ENCODE measurements around the gene MCU.
"Not testable (repeated sequence)": the region's sequence is repeated elsewhere in the genome, so short reads cannot be mapped to it uniquely, and the experiment has no call there.

Gene MCU

GRCh38 chr10:72733989-72734388 is 42.0 kb downstream of the MCU start:
- no peak for DNase-seq

GRCh38 chr10:72735288-72735936 is 43.5 kb downstream of the MCU start:
- no peak for DNase-seq

DNA sequence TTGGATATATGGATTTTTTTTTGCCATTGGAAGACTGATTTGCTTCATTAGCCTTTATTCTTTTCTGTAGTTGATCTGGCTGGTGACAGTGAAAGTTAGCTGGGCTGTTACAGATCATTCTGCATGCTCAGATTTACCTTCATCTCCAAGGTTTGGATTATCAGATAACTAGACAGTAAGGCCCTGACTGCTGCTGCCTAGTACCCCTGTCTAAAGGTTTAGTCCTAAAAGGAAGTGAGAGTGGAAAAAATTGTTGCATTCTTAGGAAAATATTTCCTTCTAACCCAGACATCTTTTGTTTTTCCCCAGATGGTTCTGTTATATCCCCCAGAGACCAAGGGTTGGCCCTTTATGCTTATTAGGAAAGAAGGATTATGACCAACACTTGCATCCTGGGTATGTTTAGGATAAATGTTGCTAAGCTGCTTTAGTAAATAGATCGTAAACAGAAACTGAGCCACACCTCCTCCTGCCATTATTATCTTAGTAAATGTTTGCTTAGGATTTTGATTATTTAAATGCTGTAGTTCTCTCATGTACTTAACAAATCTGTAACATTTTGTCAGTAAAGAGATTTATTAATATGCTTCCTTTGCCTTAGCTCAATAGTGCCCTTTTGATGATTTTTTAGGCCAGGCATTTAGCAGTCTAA is 44.4 kb downstream of the MCU start:
- peak; percentile 26 for DNase-seq

- no peak for DNase-seq
Measured at GRCh38 chr10:72736828-72737220, 44.9 kb downstream of the MCU start.

DNA sequence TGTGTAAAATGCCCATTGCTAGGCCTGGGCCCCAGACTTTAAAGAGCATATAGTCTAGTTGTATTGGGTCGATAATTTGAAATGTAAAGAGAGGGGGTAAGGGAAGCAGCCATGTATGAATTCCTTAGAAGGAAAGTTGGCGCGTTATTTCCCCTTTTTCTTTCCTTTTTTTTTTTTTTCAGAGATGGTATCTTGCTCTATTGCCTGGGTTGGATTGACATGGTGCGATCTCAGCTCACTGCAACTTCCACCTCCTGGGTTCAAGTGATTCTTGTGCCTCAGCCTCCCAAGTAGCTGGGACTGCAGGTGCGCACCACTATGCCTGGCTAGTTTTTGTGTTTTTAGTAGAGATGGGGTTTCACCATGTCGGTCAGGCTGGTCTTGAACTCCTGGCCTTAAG is 45.4 kb downstream of the MCU start:
- DNase-seq, result peak; percentile 28

DNA sequence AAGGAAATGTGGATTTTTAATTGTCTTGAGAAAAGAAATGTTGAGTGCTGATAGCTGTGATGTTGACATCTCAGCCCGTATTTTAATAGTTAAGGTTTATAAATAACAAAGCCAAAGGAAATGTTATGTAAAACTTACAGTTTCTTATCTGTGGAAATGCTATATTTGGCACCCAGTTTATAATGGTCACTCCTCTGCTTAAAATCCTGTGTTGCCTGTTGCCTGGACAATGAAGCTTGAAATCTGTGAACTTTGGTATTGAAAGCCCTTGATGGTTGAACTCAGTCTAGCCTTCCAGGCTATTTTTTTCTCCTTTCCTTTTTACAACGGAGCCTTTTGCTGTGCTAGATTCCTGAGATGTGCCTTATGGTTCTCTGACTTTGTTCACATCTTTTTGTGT is 46.5 kb downstream of the MCU start:
- DNase-seq, result peak; percentile 14

DNA sequence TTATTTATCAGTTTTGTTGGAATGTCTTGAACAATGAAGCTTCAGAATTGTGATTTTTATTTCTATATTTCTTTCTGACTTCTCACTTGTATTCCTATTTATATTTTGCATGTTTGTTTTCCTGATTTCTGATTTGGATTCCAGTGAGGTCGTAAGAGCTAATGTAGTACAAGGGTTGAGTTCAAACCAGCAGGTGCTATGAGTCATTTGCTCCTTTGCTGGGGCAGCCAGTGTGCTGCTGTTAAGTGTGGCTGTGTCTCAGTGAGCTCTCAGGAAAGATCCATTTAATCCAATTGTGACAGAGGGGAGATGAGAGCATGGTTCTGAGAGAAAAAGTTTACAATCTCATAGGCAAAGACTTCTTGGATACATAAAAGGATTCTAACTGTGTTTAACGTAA is 48.6 kb downstream of the MCU start:
- no peak for DNase-seq

DNA sequence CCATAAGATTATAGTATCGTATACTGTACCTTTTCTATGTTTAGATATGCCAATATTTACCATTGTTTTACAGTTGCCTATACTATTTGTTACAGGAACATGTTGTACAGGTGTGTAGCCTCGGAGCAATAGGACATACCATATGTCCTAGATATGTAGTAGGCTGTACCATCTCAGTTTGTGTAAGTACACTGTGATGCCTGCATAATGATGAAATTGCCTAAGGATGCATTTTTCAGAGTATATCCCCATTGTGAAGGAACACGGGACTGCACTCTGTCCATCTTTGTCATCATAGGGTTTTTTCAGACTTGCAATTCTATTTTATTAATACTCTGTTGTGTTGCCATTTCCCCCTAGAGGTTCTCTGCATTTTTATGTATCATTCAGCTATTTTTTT is 50.1 kb downstream of the MCU start:
- DNase-seq, result no peak

- no peak for DNase-seq
Measured at GRCh38 chr10:72742797-72743196, 50.9 kb downstream of the MCU start.

DNA sequence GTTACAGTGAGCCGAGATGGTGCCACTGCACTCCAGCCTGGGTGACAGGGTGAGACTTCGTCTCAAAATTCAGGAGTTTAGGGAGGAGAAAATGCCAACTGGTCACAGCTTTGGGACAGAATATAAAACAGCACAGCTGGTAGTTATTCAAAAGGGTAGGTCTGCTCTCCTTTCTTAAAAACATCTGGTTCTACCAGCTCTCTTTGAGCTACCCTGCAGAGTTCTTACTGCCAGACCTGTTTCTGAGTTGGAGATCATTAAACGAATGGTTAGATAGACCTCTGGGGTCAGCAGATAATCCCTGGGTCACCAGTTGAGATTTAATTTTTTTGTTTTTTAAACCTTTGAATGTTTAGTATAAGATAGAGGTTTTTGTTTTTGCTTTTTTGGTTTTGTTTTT is 52.6 kb downstream of the MCU start:
- DNase-seq, result no peak

DNA sequence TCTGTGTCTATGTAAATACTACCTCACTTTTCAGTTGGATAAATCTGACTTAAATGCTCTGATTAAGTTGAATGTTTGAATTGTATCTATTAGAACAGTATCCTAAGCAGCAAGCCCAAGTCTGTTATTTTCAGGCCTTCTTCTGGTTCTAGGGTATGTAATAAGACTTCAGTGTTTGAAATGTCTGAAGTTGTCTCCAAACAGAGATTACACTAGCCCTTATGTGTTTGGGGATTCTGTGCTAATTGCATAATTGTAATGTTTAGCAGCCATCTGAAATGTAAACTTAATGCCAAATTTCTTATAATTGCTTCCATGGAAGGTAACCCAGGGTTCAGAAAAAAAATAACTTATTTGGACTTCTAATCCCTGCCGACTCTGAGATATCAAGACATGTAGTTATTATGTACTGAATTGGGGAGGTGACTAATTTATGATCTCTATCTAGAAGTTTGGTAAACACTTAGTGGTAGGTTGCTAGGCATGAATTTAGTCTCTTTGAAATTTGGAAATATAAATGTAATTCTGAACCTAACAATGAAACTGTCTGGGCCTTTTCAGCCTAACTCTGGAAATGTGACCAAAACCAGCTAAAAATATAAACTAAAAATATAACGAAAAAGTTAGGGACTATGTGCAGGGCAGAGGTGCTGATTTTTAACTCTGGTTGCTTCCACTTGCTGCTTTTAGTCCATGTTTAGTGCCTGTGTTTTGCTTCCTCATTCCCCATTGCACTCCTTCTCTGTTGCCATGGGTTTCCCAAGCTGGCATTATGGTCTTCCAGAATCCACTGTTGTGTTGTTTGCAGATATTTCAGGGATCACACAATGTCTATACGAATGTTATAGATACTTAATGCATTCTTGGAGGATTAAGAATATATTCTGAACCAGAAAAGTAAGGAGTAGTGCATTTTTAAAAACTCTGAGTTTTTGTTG is 54.8 kb downstream of the MCU start:
- no peak for DNase-seq

- DNase-seq, result no peak
Measured at GRCh38 chr10:72747521-72747920, 55.6 kb downstream of the MCU start.

- DNase-seq, result peak; percentile 91
Measured at GRCh38 chr10:72753760-72754231, 61.9 kb downstream of the MCU start.

- no peak for DNase-seq
Measured at GRCh38 chr10:72754275-72755032, 62.5 kb downstream of the MCU start.

GRCh38 chr10:72756674-72757385 is 64.9 kb downstream of the MCU start:
- no peak for DNase-seq

- no peak for DNase-seq
Measured at GRCh38 chr10:72757732-72758131, 65.8 kb downstream of the MCU start.

- not testable (repeated sequence) for DNase-seq
Measured at GRCh38 chr10:72758930-72759329, 67.0 kb downstream of the MCU start.

GRCh38 chr10:72759584-72759983 is 67.6 kb downstream of the MCU start:
- no peak for DNase-seq

DNA sequence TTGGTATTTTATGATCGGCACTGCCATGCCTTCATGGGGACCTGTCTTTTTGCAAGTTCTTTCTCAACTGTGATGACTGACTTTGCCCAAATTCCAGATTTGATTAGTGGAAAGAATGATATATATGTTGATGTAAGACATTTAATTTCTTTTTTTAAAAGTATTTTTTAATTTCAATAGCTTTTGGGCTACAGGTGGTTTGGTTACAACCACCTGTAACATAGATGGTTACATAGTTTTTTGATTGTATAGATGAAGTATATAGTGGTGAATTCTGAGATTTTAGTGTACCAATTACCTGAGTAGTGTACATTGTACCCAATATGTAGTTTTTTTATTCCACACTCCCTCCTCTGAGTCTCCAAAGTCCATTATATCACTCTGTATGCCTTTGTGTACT is 69.6 kb downstream of the MCU start:
- no peak for DNase-seq

DNA sequence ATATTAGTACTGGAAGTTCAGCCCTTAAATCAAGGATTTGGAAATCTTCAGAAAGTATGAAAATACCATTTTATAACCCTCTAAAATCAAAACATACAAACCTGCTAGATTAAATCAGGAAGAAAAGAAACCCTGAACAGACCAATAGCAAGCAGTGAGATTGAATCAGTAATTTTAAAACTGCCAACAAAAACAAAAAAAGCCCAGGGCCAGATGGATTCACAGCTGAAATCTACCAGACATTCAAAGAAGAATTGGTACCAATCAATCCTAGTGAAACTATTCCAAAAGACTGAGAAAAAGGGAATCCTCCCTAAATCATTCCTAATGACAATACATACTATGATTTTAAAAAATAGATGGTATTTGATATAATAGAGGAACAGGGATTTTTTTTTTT is 70.1 kb downstream of the MCU start:
- no peak for DNase-seq

- no peak for DNase-seq
Measured at GRCh38 chr10:72763201-72763600, 71.3 kb downstream of the MCU start.

- DNase-seq, result no peak
Measured at GRCh38 chr10:72764151-72764550, 72.2 kb downstream of the MCU start.

Measured in GF-D8 (cell line).